ENCODE measurements around the gene ERGIC2. TPM values are rescaled to one million over a fixed set of nuclear protein-coding genes. Genes with fewer than 3 reads are reported as not detected.
A peak's percentile ranks its signal among the peaks of the same experiment; 100 is the strongest.
"Not testable (repeated sequence)": the region's sequence is repeated elsewhere in the genome, so short reads cannot be mapped to it uniquely, and the experiment has no call there.

Gene ERGIC2
- total RNA-seq, 1 donor from 2014 or later = 84.1 TPM

DNA sequence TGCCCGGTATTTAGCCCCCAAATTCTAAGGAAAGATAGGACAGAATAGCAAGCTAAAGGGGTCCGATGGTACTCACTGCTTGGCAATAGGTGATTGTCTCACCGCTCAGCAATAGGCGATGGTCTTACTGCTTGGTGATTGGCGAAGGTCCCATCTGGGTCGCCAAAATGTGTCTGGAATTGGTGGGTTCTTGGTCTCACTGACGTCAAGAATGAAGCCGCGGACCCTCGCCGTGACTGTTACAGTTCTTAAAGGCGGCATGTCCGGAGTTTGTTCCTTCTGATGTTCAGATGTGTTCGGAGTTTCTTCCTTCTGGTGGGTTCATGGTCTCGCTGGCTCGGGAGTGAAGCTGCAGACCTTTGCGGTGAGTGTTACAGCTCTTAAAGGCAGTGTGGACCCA, 4.2 kb upstream of the ERGIC2 start:
- DNase-seq (ENCODE audit: low spot score); intact Hi-C loops (cut with DNase I): not testable (repeated sequence)

DNA sequence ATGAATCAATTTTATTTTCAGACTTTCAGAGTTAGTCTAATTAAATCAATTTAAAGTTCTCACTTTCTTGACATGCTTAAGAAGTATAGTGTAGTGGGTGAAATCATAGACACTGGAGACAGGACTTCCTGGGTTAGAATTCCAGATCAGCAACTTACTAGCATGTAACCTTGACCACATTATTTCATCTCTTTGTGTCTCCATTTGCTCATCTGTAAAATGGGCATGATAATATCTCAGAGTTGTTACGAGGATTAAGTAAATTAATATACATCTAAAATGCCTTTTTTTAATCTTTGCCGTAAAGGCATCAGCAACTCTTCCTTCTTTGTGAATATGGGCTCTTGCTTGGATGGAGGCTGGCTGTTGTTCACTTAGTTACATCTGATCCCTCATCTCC, 1.3 kb upstream of the ERGIC2 start:
- intact Hi-C loops (cut with DNase I) = loop anchor here (5.0 kb wide), 1 partner anchor 65 kb away; no protein-coding TSS in a partner anchor
- no peak for DNase-seq (ENCODE audit: low spot score)

DNA sequence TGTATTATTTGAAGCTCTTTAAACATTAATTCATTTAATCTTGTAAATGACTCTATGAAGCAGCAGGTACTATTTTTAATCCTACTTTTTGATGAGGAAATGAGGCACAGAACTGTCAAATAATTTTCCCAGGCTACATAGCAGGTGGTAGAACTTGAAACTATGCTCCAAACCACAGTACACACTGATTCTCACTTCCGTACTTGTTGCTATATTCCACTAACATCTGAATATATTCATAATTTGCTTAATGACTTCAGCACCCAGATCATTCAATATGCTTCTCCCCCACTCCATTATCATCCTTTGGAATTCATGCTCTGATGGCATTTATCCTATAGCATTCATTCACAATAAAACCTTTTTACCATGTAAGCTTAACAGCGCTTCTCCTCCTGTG, 4.9 kb downstream of the ERGIC2 start:
- no peak for DNase-seq (ENCODE audit: low spot score)
- intact Hi-C loops (cut with DNase I) = no loop called here

DNA sequence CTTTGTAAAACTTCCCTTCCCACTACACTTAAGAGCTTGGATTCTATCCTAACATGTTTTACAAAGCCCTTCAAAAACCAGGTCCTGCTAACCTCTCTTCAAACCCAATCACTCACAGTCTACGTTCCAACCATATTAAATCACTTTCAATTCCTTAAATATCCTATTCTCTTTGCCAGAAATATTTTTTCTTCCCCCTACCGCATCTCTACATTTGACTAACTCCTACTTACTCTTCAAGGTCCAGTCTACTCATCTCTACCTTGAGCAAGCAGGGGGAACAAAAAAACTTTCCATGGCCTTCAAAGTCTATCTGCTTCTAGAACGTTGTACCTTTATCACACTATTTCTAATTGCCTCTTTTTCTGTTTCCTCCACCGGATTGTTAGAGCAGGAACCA, 6.1 kb downstream of the ERGIC2 start:
- DNase-seq (ENCODE audit: low spot score) = no peak
- intact Hi-C loops (cut with DNase I) = no loop called here

DNA sequence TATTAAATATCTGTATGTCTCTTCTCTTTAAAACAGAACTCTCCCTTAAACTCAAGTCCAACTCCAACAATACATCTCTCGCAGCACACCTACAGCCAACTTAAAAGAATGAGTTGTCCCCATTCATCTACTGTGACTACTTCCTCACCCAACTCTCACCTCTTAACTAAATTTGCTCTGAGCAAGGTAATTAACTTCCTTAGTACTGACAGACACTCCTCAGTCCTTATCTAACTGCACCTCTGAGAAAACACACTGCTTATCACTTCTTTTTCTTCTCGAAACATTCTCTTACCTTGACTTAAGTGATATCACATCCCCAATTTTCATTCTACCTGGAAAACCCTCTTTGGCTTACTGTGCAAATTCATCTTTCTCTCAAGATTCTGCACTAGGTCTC, 7.0 kb downstream of the ERGIC2 start:
- intact Hi-C loops (cut with DNase I) = no loop called here
- no peak for DNase-seq (ENCODE audit: low spot score)

DNA sequence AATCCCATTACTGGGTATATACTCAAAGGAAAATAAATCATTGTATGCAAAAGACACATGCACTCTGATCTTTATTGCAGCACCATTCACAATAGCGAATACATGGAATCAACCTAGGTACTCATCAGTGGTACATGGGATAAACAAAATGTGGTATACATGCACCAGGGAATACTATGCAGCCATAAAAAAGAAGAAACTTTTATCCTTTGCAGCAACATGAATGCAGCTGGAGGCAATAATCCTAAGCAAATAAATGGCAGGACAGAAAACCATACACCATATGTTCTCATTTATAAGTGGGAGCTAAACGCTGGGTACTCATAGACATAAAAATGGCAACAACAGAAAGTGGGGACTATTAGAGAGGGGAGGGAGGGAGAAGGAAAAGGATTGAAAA, 15.9 kb downstream of the ERGIC2 start:
- intact Hi-C loops (cut with DNase I) = no loop called here
- no peak for DNase-seq (ENCODE audit: low spot score)

DNA sequence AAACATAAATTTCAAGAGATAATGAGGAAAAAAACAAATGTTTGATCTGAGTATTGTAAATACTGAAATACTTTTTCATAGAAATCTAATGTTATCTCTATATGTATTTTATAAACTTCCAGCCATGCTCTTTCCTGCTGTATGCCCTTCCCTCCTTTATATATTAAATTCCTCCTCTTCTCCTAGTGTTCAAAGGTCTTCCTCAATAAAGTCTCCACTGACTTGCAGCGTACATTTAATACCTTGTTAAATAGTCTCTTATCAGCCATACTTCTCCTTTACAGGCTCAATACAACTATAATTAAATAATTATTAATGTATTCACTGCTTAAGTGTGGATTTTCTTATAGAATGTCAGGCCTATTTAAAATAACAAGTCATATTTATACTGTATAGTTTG, 26.0 kb downstream of the ERGIC2 start:
- DNase-seq (ENCODE audit: low spot score) = no peak
- intact Hi-C loops (cut with DNase I) = no loop called here

DNA sequence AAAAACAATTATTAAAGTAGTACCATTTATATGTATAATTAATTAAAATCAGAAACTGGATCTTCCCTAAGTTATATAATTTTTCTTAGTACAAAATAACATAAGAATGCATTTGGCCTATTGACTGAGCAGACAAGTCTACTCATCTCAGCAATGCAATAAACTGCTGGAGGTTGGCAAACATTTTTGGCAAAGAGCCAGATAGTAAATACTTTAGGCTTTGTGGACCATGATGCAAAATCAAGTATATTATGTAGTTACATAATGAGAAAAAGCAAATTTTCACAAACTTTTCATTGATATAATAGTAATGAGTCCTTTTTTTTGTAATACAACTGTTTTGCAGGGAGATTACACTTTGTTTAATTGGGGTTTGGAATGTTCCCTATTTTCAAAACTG, 30.9 kb downstream of the ERGIC2 start:
- DNase-seq (ENCODE audit: low spot score) = no peak
- intact Hi-C loops (cut with DNase I) = no loop called here

DNA sequence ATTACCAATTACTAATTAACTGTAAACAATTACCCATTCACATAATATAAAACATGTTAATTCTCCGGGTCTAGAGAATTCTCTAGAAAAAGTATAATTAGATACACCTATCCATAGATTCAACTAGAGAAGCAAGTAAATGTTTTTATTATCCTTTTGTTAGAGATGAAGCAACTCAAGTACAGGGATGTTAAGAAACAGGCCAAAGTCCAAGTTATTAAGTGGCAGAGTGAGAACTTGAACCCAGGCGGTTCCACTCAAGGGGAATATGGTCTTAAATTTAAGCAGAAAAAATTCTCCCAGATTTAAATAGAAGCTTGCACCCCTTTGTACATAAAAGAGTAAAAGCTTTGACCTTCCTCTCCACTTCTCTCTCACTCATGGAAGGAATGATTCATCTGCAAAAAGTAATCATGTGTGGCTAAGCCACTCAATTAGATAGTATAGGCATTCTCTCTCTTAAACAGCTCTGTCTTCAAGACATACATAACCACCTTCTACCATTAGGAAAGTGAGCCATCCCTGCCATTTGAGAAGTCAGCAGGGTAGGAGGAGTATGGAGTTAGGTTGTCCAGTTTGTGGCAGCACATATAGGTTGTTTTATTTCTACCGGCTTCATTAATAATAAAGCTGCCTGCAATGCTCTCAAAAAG, 34.1 kb downstream of the ERGIC2 start:
- DNase-seq (ENCODE audit: low spot score) = no peak
- intact Hi-C loops (cut with DNase I) = no loop called here

DNA sequence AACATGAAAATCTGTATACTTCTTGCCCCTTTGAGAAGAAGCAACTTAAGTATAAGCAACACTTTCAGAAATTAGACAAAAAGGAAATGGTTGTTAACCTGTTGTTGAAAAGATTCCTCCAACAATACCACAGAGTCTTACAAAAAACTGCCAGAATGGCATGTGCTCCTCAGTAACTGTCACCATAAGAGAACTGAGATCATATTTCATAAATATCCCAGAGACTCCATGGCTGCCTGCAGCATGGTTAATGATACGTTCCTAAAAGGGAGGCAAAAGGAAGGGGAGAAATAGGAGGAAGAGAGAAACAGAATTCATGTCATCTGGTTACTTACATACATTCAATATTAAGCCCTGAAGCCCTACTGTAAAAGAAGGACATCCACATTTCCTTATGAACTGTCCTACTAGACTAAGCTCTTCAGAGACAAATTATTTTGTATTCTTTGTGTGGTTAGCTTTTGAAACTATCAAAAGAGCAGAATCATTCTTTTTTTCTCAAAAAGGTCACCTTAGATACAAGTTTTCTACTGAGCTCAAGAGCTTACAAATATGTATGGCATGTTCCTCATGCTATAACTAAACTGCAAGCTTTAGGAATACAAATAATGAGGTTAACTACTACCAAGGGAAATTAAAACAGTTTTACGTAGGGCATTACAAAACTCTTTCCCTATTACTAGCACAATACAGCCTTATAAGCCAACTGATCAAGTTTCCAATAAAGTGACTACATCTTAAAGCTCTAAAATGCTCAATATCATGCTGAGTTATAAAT, 37.8 kb downstream of the ERGIC2 start:
- no peak for DNase-seq (ENCODE audit: low spot score)
- intact Hi-C loops (cut with DNase I) = no loop called here

DNA sequence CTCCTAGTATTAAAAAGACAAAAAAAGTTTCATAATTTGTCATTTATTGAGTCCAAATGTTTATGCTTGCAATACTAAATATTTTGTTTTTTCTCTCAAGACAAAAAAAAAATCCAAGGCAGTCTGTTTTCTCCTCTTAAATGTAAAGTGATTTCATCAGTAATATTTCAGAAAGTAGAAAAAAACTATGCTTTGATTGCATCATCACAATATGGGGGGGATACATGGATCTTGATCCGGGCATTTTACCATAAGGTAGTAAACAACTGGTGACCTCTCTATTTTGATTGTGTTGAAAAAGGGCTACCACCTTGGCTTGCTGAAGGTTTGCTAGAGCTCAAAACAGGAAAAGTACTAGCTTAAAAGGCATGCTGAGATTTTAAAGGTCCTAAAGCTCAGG, 43.6 kb downstream of the ERGIC2 start:
- intact Hi-C loops (cut with DNase I) = no loop called here
- no peak for DNase-seq (ENCODE audit: low spot score)

DNA sequence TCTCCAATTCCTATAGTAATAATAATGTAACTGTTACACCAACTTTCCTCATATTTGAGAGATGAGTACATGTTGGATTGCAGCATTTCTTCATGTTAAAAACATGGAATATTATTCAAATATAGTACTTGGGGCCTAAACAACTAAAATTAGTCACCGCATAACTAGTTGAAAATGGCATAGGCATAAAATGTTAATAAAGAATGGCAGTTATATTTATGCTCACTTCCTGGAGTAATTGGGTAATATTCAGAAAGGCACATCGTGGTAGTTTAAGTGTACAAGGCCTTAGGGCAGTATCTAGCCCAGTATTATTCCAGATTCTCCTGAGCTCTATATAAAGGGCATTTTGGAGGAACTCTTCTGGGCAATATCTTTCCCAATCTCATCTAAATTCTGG, 46.0 kb downstream of the ERGIC2 start:
- intact Hi-C loops (cut with DNase I) = no loop called here

DNA sequence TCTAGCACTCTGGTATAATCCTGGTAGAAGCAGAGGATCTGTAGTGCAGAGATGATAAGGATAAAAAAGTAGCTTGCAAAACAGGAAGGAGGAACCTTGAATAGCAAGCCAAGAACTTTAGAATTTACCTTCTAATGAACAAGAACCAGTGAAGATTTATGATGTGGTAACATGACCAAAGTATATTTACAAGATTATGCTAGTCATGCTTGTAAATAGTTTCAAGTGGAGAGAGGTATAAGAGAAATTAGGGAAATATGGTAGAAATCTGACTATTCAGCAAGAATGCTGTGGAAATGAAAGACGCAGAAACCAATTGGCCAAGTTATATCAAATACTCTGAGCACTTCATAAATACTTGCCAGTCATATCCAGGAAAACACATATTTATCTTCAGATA, 47.8 kb downstream of the ERGIC2 start:
- DNase-seq (ENCODE audit: low spot score) = no peak
- intact Hi-C loops (cut with DNase I) = no loop called here

More for the DNA sequence above, 46.0 kb downstream of the ERGIC2 start:
- DNase-seq (ENCODE audit: low spot score) = no peak

DNA sequence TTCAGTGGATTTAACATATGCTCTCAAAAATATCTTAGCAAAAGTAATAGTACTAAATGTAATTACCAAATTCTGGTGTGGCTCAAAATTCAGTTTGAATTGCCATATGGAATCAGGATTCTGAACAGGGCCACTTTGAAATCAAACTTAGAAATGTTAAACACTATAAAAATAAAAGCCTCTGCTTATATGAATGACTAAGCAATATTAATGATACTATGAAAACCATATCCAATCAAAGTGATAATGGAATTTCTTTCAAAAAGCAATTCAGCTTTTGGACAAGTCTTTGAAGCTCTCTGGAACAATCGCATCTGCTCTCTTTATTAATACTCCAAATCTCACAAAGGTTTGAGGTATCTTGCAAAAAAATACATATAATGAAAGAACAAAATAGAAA, 51.6 kb downstream of the ERGIC2 start:
- DNase-seq (ENCODE audit: low spot score) = no peak

DNA sequence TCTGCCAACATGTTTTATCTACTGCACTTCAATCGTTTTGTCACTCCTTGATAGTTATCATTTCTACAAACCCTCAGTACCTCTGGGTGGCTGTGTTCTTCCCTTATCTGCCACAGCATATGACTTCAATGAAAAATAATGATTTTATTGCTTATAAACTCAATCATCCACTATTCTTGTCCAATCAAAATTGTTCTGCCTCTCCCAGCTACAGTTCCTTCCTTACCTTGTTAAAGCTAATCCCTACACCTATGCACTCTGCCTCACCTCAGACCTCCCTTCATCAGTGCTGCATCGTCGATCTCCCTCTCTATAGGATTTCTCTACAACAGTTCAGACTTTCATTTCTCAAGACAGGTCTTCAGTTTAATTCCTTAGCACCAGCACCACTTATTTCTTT, 58.8 kb downstream of the ERGIC2 start:
- intact Hi-C loops (cut with DNase I) = no loop called here
- DNase-seq (ENCODE audit: low spot score) = no peak

More for the DNA sequence above, 51.6 kb downstream of the ERGIC2 start:
- intact Hi-C loops (cut with DNase I) = no loop called here

DNA sequence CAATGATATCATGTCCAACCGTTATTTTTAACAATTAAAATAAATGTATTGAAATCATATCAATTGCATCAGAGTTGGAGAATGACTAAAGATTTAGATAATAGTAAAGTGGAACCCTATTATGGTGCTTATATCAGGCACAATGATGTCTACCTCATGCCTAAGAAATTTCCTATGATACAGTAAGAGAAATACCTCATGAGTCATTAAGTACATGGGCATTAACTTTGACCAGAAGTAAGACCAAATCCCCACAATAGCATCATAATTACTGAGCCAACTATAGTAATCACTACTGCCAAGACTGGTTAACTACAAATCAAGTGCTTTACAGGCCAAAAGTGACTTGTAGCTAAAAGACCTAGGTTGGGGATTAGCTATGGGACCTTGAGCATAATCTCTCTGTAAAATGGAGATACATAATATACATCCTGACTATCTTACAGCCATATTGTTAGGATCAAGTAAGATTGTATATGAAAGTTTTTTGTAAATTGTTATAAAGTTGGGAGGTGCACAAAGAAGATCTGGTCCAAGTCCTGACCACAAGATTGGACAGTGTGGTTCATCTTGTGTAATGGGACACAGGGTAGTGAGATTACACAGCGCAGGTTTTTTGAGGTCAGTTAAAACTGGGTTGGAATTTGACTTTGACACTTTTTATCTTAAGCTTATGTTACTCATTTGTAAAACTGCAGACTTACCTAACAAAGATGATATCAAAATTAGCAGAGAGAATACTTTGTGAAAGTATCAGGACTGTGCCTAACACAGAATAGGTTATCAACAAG, 60.5 kb downstream of the ERGIC2 start:
- intact Hi-C loops (cut with DNase I) = no loop called here
- no peak for DNase-seq (ENCODE audit: low spot score)

DNA sequence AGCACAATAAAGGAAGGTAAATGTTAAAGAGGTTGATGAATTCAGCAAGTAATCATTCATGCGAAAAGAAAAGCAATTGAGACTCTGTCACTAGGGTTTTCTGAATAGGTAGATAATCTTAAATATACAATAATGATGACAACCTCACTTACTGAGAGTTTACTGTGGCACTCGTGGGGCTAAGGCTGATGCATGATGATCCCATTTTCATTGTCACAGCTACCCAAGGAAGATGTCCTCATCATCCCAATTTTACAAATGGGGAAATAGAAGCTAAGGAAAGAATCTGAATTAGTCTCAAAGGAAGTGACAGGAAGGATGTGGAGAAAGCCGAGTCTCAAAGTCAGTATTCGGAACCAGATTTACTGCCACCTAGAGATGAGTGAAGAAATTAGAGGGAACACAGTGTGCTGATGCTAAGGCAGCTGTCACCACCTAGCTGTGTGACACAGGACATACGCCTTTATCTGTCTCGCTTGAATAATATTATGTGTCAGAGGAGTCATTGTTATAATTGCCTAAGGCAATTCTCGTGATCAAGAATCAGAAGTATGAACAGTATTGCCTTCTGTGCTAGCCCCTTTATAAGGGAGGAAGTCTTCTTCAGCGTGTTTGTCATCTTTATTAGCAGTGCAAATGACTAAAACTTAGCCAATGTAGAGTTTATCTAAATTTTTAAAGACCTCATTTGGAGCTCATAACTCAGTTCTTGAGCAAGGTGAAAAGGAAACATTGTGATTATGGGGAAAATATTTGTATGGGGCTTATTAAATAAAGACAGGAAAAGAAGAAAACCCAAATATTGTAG, 63.2 kb downstream of the ERGIC2 start:
- intact Hi-C loops (cut with DNase I) = loop anchor here (1.0 to 5.0 kb wide), 3 partner anchors 65 to 244 kb away; partner anchors contain the start of gene ERGIC2
- no peak for DNase-seq (ENCODE audit: low spot score)

DNA sequence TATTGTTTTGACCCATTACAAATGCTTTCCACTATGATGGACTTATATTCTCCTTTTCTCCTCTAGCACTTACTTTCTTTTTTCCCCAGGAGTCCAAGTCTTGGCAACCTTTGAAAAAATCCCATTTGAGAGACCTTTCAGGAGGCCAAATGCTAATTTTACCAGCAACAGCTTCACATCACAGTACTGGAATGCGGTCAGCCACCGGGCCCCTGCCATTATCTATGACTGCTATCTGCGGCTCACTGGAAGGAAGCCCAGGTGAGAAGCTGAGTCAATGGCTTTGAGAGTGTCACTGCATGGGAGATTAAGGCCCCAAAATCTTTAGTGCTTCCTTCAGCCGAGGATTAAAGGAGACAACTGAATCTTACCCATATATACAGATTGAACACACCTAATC, 64.2 kb downstream of the ERGIC2 start:
- peak; percentile 76 for DNase-seq (ENCODE audit: low spot score)
- intact Hi-C loops (cut with DNase I) = loop anchor here (5.0 kb wide), 2 partner anchors 66 to 229 kb away; partner anchors contain the start of gene ERGIC2

DNA sequence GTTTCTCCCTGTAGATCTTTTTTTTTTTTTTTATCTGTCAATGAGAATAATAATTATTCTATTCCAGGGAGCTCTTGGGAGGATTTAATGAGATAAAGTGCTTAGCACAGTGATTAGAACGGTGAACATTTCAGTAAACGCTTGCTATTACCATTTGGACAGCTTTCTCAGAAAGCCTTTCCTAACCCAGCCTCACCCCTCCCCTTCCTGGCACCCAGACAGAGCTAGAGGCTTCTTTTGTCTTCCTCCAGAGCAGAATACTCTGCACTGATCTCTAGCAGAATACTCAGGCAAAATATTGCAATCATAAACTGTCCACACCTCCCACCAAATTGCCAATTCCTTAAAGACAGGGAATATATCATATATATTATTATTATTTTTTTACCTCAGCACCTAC, 66.6 kb downstream of the ERGIC2 start:
- no peak for DNase-seq (ENCODE audit: low spot score)
- intact Hi-C loops (cut with DNase I) = no loop called here

DNA sequence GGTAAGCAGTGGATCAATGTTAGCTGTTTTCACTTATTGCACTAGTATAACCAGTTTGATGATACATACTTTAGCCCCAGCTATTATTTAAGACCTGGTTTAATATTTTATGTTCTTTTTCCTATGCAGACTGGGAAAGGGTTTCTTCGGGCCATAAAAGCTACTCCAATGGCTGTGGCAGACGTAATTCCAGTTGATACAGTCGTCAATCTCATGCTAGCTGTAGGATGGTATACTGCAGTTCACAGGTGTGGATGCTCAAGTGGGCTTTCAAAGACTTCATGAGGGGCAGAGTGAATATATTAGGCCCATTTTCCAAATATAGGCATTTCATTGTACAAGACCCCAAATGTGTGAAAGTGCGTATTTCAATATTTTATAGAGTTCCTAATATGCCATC, 70.1 kb downstream of the ERGIC2 start:
- DNase-seq (ENCODE audit: low spot score) = no peak
- intact Hi-C loops (cut with DNase I) = no loop called here
